CD4-positive, alpha-beta T cell treated with Interleukin-4 for 1 hour (primary cell): ENCODE results near the gene ADAM17.

Experiments
- DNase-seq, 2 donors: peaks; one replicate each; pipeline ENCODE4 v3.0.0-alpha.2; 2020 to 2022

ADAM17 gene

GRCh38 chr2:9466147-9466683 is 89.4 kb downstream of the ADAM17 start:
- no peak for DNase-seq

GRCh38 chr2:9465170-9465569 is 90.5 kb downstream of the ADAM17 start:
- no peak for DNase-seq

GRCh38 chr2:9463698-9464034 is 92.0 kb downstream of the ADAM17 start:
- no peak for DNase-seq

- no peak for DNase-seq
Measured at GRCh38 chr2:9462886-9463697, 92.5 kb downstream of the ADAM17 start.

- DNase-seq: no peak
Measured at GRCh38 chr2:9462313-9462712, 93.3 kb downstream of the ADAM17 start.

GRCh38 chr2:9461079-9461478 is 94.6 kb downstream of the ADAM17 start:
- DNase-seq: no peak

GRCh38 chr2:9460441-9461017 is 95.1 kb downstream of the ADAM17 start:
- DNase-seq: no peak

- DNase-seq: no peak
Measured at GRCh38 chr2:9451231-9451630, 104.4 kb downstream of the ADAM17 start.

- no peak for DNase-seq
Measured at GRCh38 chr2:9445089-9445488, 110.5 kb downstream of the ADAM17 start.

GRCh38 chr2:9443526-9443925 is 112.1 kb downstream of the ADAM17 start:
- no peak for DNase-seq

- DNase-seq: no peak
Measured at GRCh38 chr2:9441556-9441955, 114.1 kb downstream of the ADAM17 start.

- no peak for DNase-seq
Measured at GRCh38 chr2:9440058-9440727, 115.4 kb downstream of the ADAM17 start.

GRCh38 chr2:9439536-9439935 is 116.1 kb downstream of the ADAM17 start:
- no peak for DNase-seq
